ENCODE measurements around the gene TBC1D2B. TPM values are rescaled to one million over a fixed set of nuclear protein-coding genes. Genes with fewer than 3 reads are reported as not detected.

TBC1D2B gene
- total RNA-seq, 1 donor from 2014 or later = 63.6 TPM

DNA sequence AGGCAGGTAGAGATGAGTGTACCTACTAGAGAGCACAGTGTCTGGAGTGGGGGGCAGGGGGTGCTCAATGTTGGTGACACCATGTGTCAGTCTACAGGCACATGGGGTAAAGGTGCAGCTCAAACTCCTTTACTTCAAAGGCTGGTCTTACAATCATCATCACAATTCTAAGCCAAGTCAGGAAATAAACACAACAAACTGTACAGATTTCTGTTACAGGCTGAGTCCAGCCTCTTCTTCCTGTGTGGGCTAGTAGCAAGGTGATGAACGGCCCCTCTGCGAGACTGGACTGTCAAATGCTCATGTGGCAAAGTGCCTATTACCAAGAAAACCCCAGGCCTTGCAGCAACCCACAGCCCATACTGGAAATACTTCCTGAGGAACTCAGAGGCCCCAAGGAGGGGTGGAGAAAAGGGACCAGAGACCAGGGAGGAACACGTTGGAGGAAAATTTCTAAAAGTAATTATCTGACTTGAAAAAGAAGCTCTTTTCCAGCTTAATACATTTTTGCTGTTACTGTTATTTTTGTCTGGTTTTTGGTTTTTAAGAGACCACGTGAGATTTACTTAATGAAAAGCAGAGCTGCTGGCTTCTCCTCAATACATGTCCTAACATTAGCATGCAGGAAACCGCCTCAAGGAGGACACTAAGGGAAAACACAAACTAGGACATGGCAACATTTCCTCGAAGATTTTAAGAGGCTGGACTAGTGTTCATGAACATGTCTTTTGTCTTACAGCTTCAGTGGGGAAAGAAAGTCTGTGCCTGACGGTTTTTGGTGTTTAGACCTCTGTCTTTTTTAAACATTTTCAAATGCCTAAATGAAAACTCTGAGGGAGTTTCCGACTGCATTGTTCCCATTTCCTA, 29.5 kb downstream of the TBC1D2B start:
- TF ChIP-seq, protein P1, sequence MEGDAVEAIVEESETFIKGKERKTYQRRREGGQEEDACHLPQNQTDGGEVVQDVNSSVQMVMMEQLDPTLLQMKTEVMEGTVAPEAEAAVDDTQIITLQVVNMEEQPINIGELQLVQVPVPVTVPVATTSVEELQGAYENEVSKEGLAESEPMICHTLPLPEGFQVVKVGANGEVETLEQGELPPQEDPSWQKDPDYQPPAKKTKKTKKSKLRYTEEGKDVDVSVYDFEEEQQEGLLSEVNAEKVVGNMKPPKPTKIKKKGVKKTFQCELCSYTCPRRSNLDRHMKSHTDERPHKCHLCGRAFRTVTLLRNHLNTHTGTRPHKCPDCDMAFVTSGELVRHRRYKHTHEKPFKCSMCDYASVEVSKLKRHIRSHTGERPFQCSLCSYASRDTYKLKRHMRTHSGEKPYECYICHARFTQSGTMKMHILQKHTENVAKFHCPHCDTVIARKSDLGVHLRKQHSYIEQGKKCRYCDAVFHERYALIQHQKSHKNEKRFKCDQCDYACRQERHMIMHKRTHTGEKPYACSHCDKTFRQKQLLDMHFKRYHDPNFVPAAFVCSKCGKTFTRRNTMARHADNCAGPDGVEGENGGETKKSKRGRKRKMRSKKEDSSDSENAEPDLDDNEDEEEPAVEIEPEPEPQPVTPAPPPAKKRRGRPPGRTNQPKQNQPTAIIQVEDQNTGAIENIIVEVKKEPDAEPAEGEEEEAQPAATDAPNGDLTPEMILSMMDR (IDR thresholded peaks at IDR 0.05) = peak in 1 of 3 experiments; percentile 6
- no peak for TF ChIP-seq POLR2A (IDR thresholded peaks at IDR 0.05)
- H3K4me1 ChIP-seq = peaks cover 79% of the 10 kb centered on the region
- DNase-seq (ENCODE audit: extremely low spot score in 2 of 2) = peak in 1 of 2 donors; percentile 88
- peaks cover 0 to 9% of the 10 kb centered on the region in 2 donors for H3K36me3 ChIP-seq
- intact Hi-C loops (cut with DNase I) = no loop called here
- H3K9me3 ChIP-seq = no peaks in the 10 kb centered on the region
- no peak overlapping the region for H3K4me3 ChIP-seq
- H3K27ac ChIP-seq = peak overlapping the region; percentile 80
- H3K27me3 ChIP-seq = no peaks in the 10 kb centered on the region

DNA sequence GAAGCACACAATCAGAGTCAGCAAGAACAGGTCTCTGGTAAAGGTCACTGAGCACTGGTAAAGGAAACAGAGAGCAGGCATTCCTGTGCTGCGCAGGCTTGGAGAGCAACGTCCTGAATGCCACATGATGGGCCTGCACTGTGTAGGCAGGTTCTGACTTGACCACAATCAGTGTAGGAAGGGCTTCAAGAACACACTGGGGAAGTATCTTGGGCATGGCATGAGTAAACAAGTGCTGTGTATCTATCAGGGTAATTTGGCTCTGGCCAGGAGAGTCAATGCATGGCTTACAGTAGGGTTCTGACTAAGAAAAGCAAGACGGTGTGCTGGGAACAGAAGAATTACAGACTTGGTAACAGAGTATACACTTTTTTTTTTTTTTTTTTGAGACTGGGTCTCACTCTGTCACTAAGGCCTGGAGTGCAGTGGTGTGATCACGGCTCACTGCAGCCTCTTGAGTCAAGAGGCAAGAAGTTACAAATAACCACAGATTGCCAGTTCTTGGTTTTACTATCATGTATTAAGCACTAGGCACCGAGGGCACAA, 30.6 kb downstream of the TBC1D2B start:
- peaks cover 0 to 19% of the 10 kb centered on the region in 2 donors for H3K36me3 ChIP-seq
- H3K27ac ChIP-seq = peak overlapping the region; percentile 80
- no peak for DNase-seq (ENCODE audit: extremely low spot score in 2 of 2)
- no peak overlapping the region for H3K4me3 ChIP-seq
- H3K9me3 ChIP-seq = no peaks in the 10 kb centered on the region
- no peaks in the 10 kb centered on the region for H3K27me3 ChIP-seq
- TF ChIP-seq, protein P1 (IDR thresholded peaks at IDR 0.05) = no peak
- TF ChIP-seq POLR2AphosphoS5 (IDR thresholded peaks at IDR 0.05; ENCODE audit: insufficient read depth in 1 of 2, low read depth in 1 of 2) (no peak), POLR2A (IDR thresholded peaks at IDR 0.05) (no peak)
- peaks cover 73% of the 10 kb centered on the region for H3K4me1 ChIP-seq
- intact Hi-C loops (cut with DNase I) = no loop called here

DNA sequence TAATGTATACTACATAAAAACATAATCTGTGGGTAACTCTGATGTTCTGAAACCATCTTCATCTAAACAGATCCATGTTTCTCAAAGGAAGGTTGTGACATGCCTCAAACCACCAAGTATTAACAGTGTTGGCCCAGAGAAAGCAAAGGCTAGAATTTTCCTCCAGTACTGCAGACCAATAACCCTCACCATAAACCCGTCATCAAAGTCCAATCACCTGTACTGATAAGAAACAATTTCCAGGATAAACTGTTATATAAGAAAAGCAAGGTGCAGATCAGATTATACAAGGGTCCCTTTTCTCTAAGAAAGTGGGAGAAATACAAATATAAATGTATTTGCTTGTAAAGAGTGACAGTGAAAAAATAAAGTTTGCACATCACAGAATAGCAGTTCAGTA, 32.3 kb downstream of the TBC1D2B start:
- H3K9me3 ChIP-seq = no peaks in the 10 kb centered on the region
- peak overlapping the region; percentile 80 for H3K27ac ChIP-seq
- TF ChIP-seq POLR2AphosphoS5 (IDR thresholded peaks at IDR 0.05; ENCODE audit: insufficient read depth in 1 of 2, low read depth in 1 of 2) (no peak), POLR2A (IDR thresholded peaks at IDR 0.05) (no peak)
- TF ChIP-seq, protein P1 (IDR thresholded peaks at IDR 0.05) = no peak
- intact Hi-C loops (cut with DNase I) = no loop called here
- peaks cover 0 to 19% of the 10 kb centered on the region in 2 donors for H3K36me3 ChIP-seq
- H3K4me3 ChIP-seq = no peak overlapping the region
- no peaks in the 10 kb centered on the region for H3K27me3 ChIP-seq
- H3K4me1 ChIP-seq = peaks cover 60% of the 10 kb centered on the region
- DNase-seq (ENCODE audit: extremely low spot score in 2 of 2) = no peak

DNA sequence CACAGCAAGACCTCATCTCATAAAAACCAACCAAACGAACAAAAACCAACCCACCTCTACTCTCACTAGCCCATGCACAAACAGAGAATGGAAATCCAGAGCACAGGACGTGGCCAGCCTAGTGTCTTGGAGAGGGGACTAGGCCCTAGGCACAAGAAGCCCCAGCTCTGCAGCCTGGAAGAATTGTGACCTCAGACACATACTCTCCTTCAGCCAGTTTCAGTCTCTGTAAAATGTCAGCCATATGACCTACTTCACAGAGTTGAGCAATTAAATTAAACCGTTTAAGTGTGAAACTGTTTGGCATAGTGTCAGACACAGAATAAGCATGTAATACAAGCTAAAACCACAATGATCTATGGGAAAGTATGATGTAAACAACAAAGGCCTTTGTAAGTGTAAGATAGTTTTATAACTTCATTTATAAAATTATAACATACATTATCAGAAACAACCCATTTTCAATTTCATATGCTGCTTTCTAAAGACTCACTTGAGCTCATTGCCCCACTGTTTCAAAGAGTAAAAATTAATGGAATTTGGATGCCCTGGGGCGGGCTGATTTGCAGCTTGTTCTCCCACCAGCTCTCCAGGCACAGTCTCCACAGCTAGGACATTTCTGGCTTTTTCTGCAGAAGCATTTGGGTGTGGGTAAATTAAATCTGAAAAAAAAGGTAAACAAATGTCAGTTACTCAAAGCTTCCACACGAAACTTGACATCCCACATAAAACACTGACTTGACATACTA, 32.9 kb downstream of the TBC1D2B start:
- Histone ChIP-seq H3K27me3 (no peaks in the 10 kb centered on the region), H3K9me3 (no peaks in the 10 kb centered on the region), H3K4me3 (no peak overlapping the region), H3K36me3 (peaks cover 0 to 19% of the 10 kb centered on the region in 2 donors), H3K4me1 (peaks cover 60% of the 10 kb centered on the region), H3K27ac (peak overlapping the region; percentile 80)
- DNase-seq (ENCODE audit: extremely low spot score in 2 of 2) = no peak
- intact Hi-C loops (cut with DNase I) = no loop called here
- TF ChIP-seq POLR2AphosphoS5 (IDR thresholded peaks at IDR 0.05; ENCODE audit: insufficient read depth in 1 of 2, low read depth in 1 of 2) (no peak), POLR2A (IDR thresholded peaks at IDR 0.05) (no peak)
- TF ChIP-seq, protein P1 (IDR thresholded peaks at IDR 0.05) = no peak
